Large intestine (tissue), 3 donors: ENCODE results near the gene GNAQ. TPM values are rescaled to one million over a fixed set of nuclear protein-coding genes. Genes with fewer than 3 reads are reported as not detected.

Experiments
- DNase-seq, 2 donors: peaks; one replicate each; pipeline versions ENCODE4 v3.0.0 to v3.0.0-alpha.2; 2013
- H3K27ac ChIP-seq: one replicate; pipeline ENCODE4 v1.5.1; 2013; ENCODE audit warnings: low read length
- H3K27me3 ChIP-seq: 2 replicates; pipeline ENCODE4 v1.6.1; 2013; ENCODE audit warnings: low read length; ENCODE audit not compliant: control insufficient read depth, insufficient read depth
- H3K36me3 ChIP-seq: 2 replicates; pipeline ENCODE4 v1.6.1; 2013; ENCODE audit warnings: low read length; ENCODE audit not compliant: control insufficient read depth, insufficient read depth
- H3K4me1 ChIP-seq: one replicate; pipeline ENCODE4 v1.6.1; 2013; ENCODE audit warnings: low read length; ENCODE audit not compliant: control insufficient read depth, insufficient read depth
- H3K4me3 ChIP-seq: one replicate; pipeline ENCODE4 v1.5.1; 2013; ENCODE audit warnings: low read length
- H3K9me3 ChIP-seq: one replicate; pipeline ENCODE4 v1.6.1; 2013; ENCODE audit warnings: mild to moderate bottlenecking, low read depth, low read length, moderate library complexity; ENCODE audit not compliant: control insufficient read depth
- WGBS: methylation state at CpG from one replicate; pipeline ENCODE4 v1.1.5; 2013; ENCODE audit warnings: low lambda C conversion rate; ENCODE audit not compliant: insufficient coverage; 5-methylcytosine and 5-hydroxymethylcytosine counted together
- polyA plus RNA-seq: library from polyadenylated mRNA; unstranded; fragments of 120-200 nt; gene quantifications from one replicate; pipeline ENCODE4 v1.2.1, GENCODE V29; 2013

The GNAQ gene
- polyA plus RNA-seq, 1 donor: 34.0 TPM

DNA sequence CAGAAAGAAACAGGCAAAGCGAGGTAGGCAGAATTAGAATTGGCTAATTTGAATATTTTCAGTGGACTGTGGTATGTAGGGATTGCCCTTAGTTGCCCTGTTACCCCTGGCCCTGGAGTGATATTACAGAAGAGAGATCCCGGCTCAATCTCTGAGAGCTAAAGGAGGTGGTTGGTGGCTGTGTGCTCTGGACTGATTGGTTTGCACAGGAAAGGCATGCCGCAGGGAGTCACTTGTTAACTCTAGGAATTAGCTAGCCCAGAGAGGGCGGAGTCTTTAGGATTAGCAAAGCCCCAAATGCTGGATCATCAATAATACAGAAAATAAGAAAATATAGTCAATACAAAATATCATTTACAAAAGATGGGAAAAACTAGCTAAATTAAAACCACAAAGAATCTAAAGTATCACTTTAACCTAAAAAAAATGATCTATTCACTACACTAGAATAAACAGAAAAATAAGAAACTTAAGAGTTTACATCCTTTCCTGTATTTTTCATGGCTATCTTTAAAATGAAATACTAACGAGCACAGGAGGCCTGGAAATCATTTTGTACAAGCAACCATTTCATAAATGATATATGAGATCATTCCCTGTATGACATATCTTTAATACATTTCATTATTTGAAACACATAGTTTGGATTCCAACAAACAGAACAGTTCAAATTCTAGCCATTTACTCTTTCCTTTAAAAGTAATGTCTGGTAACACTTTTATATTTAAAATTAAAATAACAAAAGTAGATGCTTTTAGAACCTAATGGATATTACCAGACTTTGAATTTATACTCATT is 71.1 kb downstream of the GNAQ start:
- Histone ChIP-seq H3K36me3 (no peaks in the 10 kb centered on the region), H3K4me1 (no peaks in the 10 kb centered on the region), H3K4me3 (no peak overlapping the region), H3K27ac (no peak overlapping the region), H3K27me3 (no peaks in the 10 kb centered on the region), H3K9me3 (no peaks in the 10 kb centered on the region)
- no peak for DNase-seq
- WGBS: no CpG with 5 or more reads among the region's 5 CpGs

DNA sequence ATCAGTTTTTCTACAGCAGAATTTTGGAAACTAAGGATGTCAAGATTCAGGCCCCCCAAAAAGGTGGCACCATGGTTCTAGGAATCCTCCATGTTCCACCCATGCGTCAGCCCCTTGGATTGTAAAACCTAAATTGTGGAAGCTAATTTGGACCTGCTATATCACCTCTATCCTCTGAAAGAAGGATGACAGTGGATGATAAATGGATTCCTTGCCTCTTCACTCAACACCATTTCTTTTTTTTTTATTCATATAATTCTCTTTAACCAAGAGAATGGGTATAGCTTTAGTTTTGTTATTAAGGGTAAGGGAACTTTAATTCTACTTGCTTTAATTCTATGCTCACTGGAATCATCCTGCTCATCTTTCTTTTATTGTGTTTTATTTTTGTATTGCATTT is 71.8 kb downstream of the GNAQ start:
- H3K36me3 ChIP-seq: no peaks in the 10 kb centered on the region
- no peak overlapping the region for H3K4me3 ChIP-seq
- no peak overlapping the region for H3K27ac ChIP-seq
- WGBS: no CpG with 5 or more reads among the region's 1 CpG
- no peaks in the 10 kb centered on the region for H3K4me1 ChIP-seq
- no peaks in the 10 kb centered on the region for H3K9me3 ChIP-seq
- no peak for DNase-seq
- no peaks in the 10 kb centered on the region for H3K27me3 ChIP-seq

DNA sequence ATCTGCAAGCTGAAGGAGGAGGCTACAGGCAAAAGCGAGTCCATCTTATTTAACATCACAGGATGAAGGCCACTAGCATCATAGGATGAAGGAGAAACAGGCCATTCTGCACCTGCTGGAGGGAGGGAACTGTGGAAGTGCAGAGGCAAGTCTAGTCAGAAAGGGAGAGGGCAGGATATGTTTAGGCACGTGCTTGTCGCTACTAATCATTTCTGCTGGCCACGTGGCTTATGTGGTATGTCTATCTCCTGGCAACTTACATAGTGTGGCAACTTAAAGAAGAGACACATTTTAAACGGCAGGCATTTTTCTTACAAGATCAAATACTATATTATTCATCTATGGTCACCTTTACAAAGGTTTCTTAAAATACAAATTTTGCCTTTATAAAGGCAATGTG is 74.0 kb downstream of the GNAQ start:
- Histone ChIP-seq H3K27ac (no peak overlapping the region), H3K27me3 (no peaks in the 10 kb centered on the region), H3K9me3 (no peaks in the 10 kb centered on the region), H3K36me3 (no peaks in the 10 kb centered on the region), H3K4me1 (peaks cover 10% of the 10 kb centered on the region), H3K4me3 (no peak overlapping the region)
- 100% methylated on average over 1 of the region's 5 CpGs for WGBS
- DNase-seq: no peak

DNA sequence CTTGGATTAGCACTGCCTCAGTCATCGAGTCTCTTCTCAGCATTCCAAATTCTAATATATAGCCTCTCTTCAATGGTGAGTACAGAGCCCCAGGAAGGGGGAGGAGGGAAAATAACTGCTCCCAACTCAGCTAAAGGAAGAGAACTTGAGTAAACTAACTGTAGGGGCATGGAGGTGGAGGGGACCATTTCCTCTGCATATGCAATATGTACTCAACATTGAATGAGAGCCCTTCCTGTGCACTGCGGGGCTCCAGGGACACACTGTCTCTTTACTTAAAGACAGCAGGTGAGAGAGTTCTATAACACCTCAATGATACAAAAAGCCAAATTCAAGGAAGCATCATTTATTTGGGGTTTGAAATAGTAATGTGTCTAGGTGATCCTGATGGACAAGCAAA is 75.1 kb downstream of the GNAQ start:
- Histone ChIP-seq H3K4me3 (no peak overlapping the region), H3K4me1 (peaks cover 10% of the 10 kb centered on the region), H3K27me3 (no peaks in the 10 kb centered on the region), H3K36me3 (no peaks in the 10 kb centered on the region), H3K27ac (no peak overlapping the region), H3K9me3 (no peaks in the 10 kb centered on the region)
- DNase-seq: no peak
- no CpG with 5 or more reads among the region's 2 CpGs for WGBS

DNA sequence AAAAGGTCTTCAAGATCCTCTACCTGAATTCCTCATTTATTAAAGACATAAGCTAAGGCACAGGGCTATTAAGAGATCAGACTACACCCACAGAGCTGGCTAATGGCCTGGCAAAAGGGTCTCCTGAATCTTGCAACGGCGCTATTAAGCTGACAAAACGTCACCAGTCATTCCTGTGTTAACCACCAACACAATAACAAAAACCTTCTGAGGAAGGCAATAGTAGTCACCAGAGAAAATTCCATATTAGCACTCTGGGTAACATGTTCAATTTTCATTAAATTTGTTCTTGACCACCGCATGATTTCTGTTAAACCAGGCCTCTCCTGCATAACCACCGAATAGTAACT is 77.0 kb downstream of the GNAQ start:
- Histone ChIP-seq H3K36me3 (no peaks in the 10 kb centered on the region), H3K27ac (no peak overlapping the region), H3K9me3 (no peaks in the 10 kb centered on the region), H3K27me3 (no peaks in the 10 kb centered on the region), H3K4me1 (peaks cover 10% of the 10 kb centered on the region), H3K4me3 (no peak overlapping the region)
- no CpG with 5 or more reads among the region's 5 CpGs for WGBS
- no peak for DNase-seq

DNA sequence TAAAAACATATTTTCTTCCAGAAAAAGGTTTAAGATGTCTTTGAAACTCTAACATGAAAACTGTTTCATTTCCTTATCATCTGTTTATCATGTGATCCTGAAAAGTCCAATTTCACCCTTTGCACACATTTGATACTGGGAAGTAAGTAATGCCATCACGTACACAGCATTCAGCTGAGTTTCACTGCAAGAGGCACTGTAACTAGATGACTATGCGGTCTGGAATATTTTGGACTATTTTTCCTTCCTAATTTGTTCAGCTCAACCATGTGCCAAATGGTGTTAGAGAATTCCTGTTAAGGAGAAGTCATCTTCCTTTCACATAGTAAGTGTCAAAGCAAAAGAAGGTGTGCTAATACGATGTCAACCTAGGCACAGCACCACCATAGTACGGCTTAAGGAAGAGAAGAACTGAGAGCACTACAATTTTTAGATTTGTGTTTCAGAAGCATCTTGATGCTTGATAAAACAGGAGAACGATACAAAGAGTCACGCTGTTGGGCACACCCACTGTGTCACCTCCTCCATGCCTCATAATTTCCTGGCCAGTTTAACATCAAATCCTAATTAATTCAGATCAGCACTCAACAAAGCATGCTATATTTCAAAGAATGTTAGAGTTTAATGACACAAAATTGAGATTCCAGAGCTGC is 77.5 kb downstream of the GNAQ start:
- no peaks in the 10 kb centered on the region for H3K9me3 ChIP-seq
- peak overlapping the region; percentile 0 for H3K27ac ChIP-seq
- DNase-seq: peak in 1 of 2 donors; percentile 34
- no peaks in the 10 kb centered on the region for H3K36me3 ChIP-seq
- no peaks in the 10 kb centered on the region for H3K27me3 ChIP-seq
- no peak overlapping the region for H3K4me3 ChIP-seq
- peaks cover 10% of the 10 kb centered on the region for H3K4me1 ChIP-seq
- WGBS: no CpG with 5 or more reads among the region's 6 CpGs

DNA sequence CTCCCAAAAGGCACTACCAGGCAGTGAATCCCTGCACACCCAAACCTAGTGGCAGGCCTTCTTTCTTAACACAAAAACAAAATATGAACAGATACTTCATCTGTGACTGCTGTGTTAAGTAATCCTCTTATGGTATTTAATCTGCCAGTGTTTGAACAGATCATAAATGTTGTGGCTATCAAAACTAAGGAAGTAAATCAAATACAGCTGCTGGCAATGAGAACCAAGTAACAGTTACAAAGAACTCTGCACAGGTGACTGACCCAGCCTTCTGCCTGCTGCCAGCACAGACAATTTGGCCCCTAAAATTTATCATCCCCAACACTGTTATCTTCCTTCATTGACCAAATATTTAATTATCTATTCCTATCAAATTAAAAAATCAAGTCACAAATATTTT is 78.0 kb downstream of the GNAQ start:
- DNase-seq: no peak
- H3K9me3 ChIP-seq: no peaks in the 10 kb centered on the region
- H3K36me3 ChIP-seq: no peaks in the 10 kb centered on the region
- peak overlapping the region; percentile 0 for H3K27ac ChIP-seq
- H3K4me1 ChIP-seq: peaks cover 10% of the 10 kb centered on the region
- H3K4me3 ChIP-seq: no peak overlapping the region
- H3K27me3 ChIP-seq: no peaks in the 10 kb centered on the region

DNA sequence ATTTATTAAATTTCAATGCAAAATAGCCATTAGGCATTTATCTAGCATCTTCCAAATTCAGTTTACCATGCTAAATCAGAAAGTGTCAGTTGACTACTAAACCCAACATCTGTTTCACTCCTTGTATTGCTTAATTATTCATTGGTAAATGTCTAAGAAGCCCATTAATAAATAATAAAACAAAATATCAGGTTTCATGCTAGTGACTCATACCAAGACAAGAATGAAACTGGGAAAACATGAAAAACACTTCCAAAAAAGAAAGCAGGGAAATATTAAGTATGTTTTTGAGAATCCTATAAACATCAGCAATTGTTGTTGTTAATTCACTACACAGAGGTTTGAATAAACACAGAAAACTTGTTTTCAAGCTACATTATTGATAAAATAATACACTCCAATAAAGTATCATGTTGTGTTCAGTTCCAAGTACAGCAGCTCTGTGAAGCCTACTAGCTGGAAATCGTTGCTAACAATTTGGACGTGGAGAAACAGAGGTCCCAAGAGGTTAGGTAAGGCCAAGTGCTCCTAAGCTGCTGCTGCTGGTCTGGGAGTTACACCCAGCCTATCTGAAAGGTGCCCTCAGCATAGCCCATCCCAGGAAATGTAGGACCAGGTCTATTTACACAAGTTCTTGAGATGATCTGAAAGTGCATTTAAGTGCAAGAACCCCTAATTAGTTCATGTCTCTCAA is 78.8 kb downstream of the GNAQ start:
- H3K4me3 ChIP-seq: no peak overlapping the region
- no peaks in the 10 kb centered on the region for H3K27me3 ChIP-seq
- no peaks in the 10 kb centered on the region for H3K9me3 ChIP-seq
- no peaks in the 10 kb centered on the region for H3K36me3 ChIP-seq
- no peak for DNase-seq
- WGBS: 83% methylated on average over 2 of the region's 2 CpGs
- H3K4me1 ChIP-seq: peaks cover 10% of the 10 kb centered on the region
- no peak overlapping the region for H3K27ac ChIP-seq

DNA sequence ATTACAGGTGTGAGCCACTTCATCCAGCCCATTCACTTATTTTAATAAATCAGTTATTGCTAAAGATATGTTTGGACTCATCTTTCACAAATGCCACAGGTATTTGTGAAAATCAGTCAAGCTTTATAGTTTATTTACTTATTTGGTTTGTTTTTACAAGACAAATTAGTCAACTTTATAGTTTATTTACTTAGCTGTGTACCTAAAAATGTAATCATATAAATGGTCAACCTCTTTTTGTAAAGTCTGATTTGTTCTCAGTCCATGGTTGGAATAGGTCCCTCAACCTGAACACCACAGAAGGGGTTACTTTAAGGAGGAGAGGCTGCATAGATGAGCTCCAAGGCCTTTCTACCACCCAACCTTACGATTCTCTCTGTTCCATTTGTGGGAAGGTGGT is 80.2 kb downstream of the GNAQ start:
- Histone ChIP-seq H3K4me1 (peaks cover 10% of the 10 kb centered on the region), H3K4me3 (no peak overlapping the region), H3K27ac (no peak overlapping the region), H3K36me3 (no peaks in the 10 kb centered on the region), H3K9me3 (no peaks in the 10 kb centered on the region), H3K27me3 (no peaks in the 10 kb centered on the region)
- no CpG with 5 or more reads among the region's 1 CpG for WGBS
- DNase-seq: no peak

DNA sequence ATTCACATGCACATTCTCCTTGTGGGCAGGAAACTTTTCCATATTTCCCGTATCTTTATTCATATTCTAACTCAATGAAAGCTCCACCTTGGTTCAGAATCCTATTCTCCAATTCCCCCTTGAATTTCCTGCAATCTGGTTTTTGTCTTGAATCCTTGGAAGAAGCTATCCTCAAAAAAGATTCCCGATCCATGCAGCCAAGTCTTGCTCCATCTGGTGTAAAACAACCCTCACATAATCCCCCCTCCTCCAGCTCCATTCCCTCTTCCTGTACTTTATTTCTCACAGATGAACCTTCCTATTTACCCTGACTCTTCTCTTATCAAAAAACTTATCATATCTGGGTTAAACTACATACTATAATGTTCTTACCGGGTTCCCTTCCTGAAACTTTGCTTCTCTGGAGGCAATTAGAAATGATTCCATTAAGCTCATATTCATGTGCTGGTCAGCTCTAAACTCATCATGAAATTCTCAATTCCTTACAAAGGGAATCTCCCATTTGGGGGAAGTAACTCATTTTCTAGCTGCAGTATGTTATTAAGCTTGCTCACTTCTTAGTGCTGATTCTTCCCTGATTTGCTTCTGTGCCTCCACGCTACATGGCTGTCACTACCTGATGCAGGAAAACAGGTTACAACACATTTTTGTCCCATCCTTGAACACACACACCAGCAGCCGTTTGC is 81.7 kb downstream of the GNAQ start:
- Histone ChIP-seq H3K4me1 (peaks cover 11% of the 10 kb centered on the region), H3K27ac (no peak overlapping the region), H3K9me3 (no peaks in the 10 kb centered on the region), H3K27me3 (no peaks in the 10 kb centered on the region), H3K36me3 (no peaks in the 10 kb centered on the region), H3K4me3 (no peak overlapping the region)
- 64% methylated on average over 3 of the region's 5 CpGs for WGBS
- DNase-seq: no peak
